ENCODE results near the gene PHF14.

The PHF14 gene

DNA sequence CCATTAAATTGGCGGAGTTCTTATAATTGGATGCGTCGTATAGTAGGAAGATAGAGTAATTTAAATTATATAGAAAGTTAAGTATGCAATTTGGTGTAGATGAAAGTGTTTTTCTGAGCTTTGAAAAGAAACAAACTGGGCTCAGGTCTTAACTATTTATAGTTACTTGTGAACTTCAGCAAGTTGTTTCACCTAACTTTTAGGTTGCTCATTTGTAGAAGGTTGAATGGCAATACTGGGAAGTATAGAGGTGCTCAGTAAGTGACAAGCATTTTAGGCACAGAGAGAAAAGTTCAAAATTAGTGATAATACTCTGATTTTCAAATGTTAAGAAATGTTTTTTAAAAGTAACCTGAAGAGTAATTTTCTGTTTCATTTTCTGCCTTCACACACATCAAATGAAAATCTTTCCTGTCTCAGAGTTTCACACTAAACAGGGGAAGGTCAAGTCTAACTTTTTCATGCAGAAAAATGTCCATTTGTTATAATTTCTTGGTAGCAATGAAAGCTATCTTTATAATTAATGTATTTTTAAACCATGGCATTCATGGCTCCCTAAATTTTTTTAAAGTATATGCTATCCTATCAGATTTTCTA lies 146.5 kb downstream of the PHF14 start:
- DNase-seq, result no peak

DNA sequence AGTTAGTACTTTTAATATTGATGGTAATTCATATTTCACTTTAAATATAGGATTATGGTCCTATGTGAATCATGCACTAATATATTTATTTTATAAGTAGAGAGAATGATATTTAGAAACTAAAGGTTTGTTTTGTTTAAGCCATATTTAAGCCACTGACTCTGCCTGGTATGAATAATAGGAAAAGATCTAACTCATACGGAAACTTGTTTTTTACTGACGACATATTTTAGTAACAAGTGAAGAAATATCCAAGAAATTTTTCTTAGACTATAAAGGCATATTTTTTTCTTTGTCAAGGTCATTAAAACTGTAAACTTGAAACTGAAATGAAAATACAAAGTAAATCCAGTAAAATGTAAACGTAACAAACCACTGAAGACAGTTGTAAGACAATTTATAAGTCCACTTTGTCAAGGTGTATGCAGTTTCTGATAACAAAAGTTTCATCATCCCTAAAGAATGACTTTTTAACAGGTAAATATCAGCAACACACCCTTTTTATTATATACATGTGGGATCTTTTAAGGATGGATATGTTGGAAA lies 147.1 kb downstream of the PHF14 start:
- no peak for DNase-seq

DNA sequence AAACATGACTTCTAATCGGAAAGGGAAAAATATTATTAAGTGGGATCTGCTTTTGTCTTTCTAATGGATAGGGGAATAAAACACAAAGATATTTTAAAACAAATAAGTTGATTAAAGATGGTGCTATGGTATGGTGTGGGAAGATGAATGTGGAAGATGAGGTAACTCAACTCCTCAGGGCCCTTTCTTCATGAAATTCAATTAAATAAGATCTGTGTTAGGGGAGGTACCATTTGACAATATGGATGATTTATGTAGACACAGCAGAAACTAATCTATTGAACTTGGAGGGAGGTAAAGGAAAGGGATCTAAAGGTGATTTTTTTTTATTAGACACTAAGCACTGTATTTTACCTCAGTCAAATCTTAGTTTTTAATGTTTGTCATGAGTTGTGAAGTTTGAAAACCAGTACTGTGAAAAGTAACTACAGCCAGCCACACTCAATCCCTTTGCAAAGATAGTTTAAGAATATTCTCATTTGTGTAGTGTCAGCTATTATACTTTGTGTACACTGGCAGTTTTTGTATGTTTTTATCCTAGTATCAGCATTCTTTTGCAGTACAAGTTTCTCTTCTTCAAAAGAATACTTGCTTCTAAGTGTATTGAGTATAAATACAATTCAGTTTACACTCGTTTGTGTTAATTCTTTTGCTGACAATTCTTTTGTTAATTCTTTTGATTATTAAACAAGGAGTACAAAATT lies 151.3 kb downstream of the PHF14 start:
- no peak for DNase-seq

DNA sequence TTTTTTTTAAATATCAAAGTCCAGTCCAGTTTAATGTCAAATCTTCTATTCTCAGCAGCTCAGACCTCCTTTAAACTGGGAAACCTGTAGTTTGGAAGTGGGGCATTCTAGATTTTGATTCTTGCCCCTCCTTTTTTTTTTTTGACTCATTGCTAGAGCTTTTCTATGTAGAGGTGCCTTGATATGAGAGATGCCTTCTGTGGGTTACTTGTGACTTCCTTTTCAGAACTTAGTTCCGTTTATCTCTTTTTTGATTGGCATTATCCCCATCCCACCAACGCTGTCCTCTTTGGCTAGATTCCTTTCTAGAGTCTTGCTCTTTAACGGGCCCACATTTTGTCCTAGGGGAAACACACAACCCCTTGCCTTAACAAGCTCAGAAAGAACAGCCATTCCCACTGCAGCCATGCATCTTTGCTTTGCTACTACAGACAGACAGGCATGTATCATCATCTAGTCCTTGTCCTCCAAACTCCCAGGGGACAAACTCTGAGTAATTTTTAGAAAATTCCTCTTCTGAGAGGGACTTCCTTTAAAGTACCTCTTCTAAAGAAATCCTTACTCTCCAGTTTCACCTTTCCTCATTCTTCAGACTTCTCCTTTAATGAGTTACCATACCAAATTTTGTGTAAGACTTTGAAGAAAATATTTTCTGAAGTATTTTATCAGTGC lies 153.6 kb downstream of the PHF14 start:
- no peak for DNase-seq

DNA sequence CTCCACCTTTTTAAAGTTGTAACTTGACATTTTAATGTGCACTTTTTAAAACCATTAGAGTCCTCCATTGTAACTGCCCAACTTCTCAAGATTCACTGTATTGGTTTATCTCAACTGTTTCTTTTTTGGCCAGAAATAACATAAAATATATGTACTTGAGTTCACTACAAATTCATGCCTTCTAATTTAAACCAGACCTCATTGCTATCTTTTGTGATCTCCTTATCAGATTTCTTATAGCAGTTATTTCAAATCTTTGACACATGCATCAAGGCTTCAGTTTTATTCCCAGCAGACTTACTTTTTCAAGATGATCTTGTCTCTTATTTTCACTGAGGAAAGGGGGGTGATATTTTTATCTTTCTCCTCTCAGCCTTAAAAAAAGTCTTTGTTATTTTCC lies 154.3 kb downstream of the PHF14 start:
- DNase-seq, result no peak

DNA sequence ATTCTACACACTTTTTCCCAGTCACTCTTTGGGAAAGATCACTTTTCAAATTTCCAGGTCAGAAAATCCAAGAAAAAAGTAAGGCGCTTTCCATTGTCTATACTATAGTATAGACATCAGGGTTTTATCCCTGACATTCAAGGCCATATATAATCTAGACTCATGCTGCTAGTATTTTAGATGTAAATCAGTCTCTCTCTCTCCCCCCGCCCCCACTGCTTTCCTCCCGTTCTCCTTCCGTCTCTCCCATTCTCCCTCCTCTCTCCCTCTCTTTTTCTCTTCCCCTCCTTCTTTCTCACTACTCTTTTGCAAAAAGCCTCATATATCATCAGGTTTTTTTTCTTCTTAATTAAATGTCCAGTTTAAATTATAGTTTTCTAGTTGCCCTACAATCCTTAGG lies 154.8 kb downstream of the PHF14 start:
- DNase-seq, result no peak

DNA sequence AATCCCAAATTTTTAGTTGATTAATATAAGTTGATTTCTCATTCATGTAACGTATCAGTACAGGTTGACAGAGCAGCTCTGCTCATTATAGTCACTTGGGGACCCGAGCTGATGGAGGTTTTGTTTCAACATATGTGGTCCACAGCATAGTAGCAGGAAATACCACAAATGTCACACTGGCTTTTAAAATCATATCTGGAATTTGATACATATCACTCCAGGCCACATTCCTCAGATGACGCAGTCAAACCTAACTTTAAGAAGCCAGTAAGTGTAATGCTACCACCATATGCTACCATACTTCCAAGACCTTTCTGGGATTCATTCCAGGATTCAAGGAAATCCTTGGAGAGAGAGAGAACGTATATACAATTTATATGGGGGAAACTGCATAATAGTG lies 156.3 kb downstream of the PHF14 start:
- no peak for DNase-seq

DNA sequence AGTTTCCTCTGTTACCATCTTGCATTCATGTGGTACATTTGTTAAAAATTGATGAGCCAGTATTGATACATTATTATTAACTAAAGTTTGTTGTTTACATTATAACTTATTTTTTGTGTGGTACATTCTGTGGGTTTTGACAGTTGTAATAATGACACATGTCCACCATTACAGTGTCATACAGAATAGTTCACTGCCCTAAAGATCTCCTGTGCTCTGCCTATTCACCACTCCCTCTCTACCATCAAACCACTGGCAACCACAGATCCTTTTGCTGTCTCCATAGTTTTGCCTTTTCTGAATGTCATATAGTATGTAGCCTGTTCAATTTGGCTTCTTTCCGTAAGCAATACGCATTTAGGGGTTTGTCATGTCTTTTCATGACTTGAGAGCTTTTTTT lies 156.9 kb downstream of the PHF14 start:
- DNase-seq, result no peak

DNA sequence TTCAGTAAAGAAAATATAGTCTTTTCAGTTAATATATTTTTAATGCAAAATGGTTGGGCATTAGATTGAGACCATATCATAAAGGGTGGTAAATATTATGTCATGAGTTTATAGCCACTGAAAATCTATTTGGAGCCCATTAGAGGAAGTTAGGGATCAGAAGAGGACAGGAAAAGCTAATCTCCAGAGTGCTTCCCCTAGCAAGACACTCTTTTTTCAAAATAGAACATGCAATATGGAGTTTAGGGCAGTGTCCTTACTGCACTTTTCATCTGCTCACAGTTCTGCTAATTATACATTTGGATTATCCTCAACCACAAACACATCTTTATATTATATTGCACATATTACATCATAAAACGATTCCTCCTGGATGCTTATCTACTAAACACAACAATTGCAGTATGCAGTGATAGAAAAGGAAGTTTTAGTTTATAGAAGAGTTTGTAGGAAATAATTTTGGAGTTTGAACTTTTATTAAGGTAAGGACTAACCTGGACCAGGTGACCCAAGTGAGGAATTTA lies 159.8 kb downstream of the PHF14 start:
- no peak for DNase-seq

DNA sequence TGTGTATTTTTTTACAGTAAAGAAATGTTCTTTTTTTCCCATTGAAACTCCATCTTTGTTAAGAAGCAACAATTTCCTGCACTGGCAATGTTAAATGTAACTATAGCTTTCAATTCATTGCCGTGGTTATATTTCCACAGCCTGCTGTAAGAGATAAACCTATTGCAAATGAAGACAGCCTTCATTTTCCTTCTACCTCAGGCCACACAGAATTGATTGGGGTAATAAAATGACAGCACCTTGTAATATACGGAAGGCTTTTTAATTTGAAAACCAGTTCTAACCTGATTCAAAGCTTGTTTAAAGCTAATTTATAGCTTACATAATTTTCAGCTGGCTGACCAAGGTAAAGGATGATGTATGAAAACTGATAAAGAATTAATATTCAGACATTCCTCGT lies 161.9 kb downstream of the PHF14 start:
- no peak for DNase-seq

DNA sequence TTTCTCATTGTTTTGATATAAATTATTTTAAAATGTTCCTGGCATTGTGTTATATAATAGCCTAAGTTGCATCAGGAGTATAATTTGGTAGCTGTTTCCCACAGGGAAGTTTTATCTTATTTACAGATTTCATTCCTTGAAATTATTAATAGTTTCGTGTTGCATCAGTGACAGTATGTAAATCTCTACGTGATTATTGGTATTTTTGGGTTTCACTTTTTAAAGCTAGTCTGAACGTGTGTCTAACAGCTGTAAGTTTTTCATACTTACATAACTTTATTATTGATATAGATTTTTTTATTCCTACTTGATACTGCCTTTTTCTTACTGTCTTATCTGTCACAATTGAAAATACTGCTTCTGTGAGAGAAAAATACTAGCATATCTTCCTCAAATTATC lies 167.9 kb downstream of the PHF14 start:
- DNase-seq, result no peak

DNA sequence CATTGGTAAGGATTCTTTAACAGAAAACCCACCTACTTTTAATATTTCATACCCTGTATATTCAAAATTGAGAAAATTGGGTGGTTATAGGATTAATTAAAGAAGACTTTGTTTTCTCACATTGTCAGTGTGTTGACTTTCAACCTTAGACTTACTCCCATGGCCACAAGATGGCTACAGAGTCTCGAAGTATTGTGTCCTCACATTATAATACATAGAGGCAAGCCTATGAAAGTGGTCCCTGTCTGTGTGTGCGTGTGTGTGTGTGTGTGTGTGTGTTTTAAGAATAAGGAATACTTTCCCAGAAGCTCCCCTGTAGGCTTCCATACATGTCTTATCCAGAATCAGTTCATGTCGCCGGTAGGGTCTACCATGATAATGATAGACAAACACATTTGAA lies 180.0 kb downstream of the PHF14 start:
- DNase-seq, result no peak

DNA sequence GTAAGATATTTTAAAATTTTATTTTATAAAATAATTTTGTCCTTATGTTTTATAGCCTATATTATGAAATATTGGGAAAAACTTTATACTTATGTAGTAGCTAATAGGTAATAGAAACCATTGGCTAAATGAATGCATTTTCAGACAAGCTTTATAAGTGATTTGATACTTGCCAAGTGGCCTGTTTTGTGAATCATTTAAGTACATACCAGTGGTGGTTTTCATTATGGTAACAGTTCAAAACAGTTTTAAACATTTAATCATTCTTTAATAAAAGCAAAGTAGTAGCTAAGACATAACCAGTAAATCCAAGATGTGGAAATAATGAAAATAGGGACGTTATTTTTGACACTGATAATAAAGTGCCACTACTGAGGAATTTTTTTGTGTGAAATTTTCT lies 182.2 kb downstream of the PHF14 start:
- no peak for DNase-seq

DNA sequence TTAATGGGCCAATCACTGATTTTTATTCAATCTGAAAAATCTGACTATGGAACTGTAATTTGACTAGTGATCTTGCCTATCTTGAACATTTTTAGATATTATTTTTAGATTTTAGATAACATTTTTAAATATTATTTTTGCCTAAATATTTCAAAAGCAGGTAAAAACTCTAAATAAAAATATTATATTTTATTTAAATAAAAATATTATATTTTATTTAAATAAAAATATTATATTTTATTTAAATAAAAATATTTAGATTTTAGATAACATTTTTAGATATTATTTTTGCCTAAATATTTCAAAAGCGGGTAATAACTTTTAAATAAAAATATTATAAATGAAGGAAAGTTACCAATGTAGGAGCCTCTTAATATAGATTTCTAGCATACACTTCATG lies 187.8 kb downstream of the PHF14 start:
- no peak for DNase-seq

DNA sequence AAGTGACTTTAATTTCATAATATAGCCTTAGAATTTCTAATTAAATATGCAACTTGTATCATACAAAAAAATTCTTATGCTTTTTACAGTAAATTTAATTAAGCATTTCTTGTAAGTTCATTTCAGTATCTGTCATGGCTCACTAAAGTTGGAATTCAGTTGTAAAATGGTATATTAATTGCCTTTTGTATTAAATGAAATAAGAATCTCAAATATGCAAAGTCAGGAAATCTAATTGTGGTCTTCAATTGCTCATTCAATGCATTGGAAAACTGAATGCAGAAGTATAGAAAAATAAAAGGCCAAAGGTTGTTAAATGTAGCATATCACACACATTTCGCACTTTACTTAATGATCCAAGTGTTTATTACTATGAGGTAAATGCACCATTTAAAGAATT lies 189.5 kb downstream of the PHF14 start:
- no peak for DNase-seq

DNA sequence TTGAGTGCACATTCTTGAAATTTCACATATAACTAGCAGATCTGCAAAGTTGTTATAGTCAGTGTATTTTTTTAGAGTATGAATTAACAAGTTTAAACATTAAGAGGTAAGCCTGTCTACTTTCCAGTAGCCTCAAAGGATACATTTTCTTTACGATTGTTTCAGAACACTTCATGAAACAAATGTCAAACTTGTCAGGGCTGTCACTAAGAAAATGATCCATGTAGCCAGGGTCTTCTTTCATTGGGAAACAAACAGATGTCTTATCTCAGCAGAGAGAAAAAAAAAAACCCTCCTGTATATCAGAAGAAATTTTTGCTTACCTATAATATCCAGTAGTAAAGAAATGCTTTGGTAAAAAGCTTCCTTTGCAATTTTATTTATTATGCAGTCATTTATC lies 192.4 kb downstream of the PHF14 start:
- no peak for DNase-seq

DNA sequence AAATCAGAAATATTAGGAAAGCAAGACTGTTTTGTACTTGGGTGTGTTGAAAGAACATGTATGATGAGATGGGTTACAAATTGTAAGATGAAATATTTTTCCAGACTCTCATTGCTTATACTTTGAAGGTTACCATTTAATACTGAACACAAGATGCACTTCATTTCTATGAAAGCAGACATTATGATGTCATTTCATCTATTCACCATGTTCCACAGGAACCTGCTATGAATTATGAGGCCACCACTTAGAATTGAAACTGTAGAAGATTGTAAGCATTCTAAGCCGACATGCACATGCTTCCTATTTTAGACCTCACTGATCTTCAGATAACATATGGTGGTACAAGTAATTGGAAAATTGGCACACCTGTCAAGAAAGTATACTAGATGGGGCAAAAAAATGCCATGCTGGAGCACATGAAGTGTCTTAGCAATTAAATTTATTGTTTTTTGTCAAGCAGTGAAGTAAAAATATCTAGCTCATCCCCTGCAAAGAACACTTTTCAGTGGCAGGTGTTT lies 195.0 kb downstream of the PHF14 start:
- no peak for DNase-seq

DNA sequence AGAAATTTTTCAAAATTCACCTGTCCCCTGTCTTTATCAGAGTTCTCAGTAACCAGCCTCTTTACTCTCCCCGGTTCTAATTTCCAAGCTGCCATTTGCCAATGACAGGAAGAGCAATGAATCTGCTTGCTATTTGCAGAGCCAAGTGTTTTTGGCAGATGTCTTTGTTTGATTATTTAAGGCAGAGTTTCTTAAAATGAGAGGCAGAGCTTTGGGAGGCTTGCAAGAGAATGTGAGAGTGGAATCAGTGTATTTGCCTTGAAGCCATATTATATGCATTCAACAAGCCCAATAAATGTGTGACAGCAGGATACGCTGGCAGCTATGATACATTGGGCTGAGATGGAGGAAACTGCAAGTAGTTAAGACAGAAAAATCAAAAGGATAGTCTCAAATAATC lies 196.5 kb downstream of the PHF14 start:
- DNase-seq, result no peak

DNA sequence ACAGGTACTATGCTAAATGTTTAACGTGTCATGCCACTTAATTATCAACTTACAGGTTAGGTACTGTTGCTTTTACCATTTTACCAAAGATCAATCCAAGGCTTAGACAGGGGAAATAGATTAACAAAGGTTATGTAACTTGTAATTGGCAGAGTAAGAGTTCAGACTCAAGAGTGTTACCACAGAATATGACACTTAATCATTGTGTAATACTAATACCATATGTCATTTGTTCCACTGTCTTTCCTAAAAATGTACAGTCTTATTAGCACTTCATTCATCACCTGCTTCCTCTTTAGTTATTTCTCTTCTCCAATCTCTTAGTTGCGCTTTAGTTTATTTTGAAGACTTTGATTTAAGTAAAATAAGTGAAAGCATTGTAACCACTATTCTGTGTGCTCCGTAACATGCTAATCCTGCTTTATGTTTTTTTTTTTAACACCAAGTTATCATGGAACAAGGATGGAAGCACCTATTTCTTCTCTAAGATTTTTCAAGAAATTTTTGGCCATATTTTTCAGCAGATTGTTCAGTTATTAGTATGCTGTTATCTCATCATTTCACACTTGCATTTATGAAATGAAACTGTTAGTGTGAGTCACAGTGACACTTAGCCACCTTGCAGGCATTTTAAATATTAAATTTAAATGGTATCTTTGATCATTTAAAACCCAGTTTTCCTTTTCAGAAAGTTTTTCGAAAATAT lies 197.3 kb downstream of the PHF14 start:
- no peak for DNase-seq

DNA sequence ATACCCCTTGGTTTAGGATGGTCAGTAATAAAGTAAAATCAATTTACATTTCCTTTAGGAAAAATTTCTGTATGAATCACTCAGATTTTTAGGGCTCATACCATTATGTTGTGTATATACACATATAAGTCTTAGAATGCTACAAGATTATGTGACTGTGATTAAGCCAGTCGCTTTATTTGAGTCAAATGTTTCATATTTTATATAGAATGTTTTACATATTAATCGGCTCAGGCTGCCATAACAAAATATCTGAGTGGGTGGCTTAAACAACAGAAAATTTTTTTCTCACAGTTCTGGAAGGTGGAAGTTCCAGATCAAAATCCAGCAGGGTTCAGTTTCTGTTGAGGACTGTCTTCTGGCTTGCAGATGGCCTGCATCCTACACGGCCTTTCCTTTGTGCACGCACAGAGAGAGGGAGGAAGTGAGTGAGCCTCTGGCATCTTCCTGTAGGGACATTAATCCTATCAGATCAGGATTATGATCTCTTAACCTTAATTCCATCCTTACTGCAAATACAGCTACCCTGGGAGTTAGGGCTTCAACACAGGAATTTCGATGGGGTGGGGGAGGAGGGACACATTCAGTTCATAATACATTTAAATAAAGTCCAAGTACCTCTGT lies 198.0 kb downstream of the PHF14 start:
- no peak for DNase-seq

DNA sequence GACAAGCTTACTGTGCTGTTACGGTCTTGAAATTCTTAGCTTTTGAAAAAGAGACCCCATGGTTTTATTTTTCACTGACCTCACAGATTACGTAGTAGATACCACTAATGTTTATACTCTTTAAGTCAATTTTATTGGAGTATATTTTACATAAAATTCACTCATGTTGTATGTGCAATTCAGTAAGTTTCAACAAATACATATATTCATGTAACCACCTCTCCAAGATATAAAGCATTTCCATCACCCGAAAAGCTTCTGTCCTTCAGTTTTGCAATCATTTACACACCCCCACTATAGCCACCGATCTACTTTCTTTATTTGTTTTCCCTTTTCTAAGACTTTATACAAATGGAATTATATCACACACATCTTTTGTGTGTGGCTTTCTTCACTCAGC lies 199.2 kb downstream of the PHF14 start:
- no peak for DNase-seq

DNA sequence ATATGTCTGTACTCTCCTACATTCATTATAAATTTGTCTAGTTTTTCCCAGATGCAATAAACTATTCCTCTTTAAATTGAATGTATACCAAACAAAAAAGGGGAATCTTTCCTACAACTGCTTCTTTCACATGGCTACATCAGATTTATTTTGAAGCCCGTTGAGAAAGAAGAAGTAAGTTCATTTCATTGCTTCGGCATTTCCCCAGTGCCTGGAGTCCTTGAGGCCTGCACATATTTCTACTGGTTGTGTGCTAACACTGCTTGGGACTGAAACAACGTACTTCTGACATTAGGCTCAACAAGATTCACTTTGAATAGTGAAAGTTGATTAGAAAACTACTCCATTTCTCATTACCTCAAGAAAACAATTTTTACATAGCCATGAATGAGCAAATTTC lies 201.7 kb downstream of the PHF14 start:
- DNase-seq, result no peak

DNA sequence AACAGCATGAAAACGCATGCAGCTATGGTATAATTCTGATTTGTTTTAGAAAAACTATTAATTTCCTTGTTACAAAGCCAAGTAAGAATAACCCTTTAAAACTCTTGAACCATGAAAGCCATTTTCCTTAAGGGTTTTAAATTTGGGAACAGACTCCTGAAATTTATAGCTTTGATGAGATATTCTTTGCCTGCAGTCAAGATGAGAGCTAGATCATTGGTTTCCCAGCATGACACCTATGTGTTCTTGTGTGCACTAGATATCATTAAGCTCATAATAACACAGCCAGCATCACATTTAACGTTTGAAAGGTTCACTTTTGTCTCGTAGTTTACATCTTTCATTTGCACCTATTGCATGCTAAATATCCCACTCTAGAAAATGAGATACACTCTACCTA lies 202.2 kb downstream of the PHF14 start:
- no peak for DNase-seq
